ENCODE results near the gene DAGLB.

DNA sequence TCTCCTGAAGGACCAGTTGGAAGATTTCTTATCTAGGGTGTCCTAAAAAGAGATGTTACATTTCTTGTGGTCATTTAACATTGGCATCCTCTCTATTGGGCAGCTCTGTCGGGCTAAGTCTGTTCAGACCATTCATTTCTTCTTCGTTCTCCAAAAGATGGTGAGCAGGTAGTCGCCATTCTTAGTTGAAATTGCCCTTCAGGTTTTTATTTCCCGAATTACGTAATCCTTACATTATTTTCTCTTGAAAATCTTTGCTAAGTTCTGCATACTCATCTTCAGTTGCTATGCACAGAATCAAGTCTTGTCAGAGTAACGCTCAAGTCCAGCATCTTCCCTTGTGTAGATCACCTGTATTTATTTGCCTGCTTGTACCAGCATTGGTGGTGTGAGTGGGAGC is 53.6 kb downstream of the DAGLB start:
- TF ChIP-seq CTCF (conservative IDR thresholded peaks at IDR 0.05; ENCODE audit: low read depth, low read length) (no peak), EZH2 (IDR thresholded peaks at IDR 0.05; ENCODE audit: borderline replicate concordance, low read depth, low read length, poor library complexity, severe bottlenecking) (no peak)

Measured in A673 (cell line).